ENCODE results near the gene CTXN3. TPM values are rescaled to one million over a fixed set of nuclear protein-coding genes. Genes with fewer than 3 reads are reported as not detected.

The CTXN3 gene
- polyA plus RNA-seq, 1 donor from 2014 or later: 0.83 TPM

DNA sequence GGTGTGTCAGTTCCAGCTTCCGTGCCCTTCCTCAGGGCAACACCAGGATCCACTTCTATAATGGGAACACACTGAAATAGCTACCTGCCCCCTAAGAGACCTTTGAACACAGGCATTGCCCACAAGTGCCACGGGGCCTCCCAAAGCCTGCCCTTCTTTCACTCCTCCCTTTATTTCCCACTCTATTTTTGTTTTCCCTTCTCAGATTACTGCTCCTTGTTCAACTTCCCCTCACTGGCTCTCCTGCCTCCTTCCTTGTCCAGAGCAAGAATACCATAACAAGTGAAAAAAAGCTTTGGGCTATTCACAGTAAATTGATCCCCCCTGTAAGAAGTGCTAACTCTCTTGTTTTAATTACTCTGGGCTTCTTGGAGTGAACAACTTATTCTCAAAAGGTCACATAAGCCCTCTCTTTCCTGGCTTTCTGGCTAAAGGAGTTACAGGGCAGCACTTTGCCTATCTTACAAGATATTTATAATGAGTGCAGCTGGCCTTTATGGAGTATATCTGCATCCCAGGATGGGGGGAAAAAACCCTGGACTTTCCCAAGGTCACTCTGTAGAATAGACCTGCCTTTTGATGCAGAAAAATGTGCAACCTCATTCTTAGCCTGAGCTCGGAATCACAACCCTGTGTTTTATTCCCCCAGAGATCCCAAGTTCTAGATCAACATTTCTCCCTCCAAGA lies 11.3 kb downstream of the CTXN3 start:
- TF ChIP-seq EP300 (conservative IDR thresholded peaks at IDR 0.05; ENCODE audit: poor library complexity, severe bottlenecking) (no peak), MXI1 (conservative IDR thresholded peaks at IDR 0.05; ENCODE audit: poor library complexity, severe bottlenecking) (no peak), POLR2AphosphoS5 (IDR thresholded peaks at IDR 0.05) (no peak), EZH2 (IDR thresholded peaks at IDR 0.05; ENCODE audit: borderline replicate concordance, insufficient read depth, low read length, poor library complexity, severe bottlenecking) (no peak), SMC3 (conservative IDR thresholded peaks at IDR 0.05; ENCODE audit: poor library complexity) (no peak), RAD21 (conservative IDR thresholded peaks at IDR 0.05) (no peak), TAF1 (IDR thresholded peaks at IDR 0.05; ENCODE audit: low read depth) (no peak)
- TF ChIP-seq, protein P1, sequence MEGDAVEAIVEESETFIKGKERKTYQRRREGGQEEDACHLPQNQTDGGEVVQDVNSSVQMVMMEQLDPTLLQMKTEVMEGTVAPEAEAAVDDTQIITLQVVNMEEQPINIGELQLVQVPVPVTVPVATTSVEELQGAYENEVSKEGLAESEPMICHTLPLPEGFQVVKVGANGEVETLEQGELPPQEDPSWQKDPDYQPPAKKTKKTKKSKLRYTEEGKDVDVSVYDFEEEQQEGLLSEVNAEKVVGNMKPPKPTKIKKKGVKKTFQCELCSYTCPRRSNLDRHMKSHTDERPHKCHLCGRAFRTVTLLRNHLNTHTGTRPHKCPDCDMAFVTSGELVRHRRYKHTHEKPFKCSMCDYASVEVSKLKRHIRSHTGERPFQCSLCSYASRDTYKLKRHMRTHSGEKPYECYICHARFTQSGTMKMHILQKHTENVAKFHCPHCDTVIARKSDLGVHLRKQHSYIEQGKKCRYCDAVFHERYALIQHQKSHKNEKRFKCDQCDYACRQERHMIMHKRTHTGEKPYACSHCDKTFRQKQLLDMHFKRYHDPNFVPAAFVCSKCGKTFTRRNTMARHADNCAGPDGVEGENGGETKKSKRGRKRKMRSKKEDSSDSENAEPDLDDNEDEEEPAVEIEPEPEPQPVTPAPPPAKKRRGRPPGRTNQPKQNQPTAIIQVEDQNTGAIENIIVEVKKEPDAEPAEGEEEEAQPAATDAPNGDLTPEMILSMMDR (IDR thresholded peaks at IDR 0.05; ENCODE audit: poor library complexity, severe bottlenecking): no peak
- TF ChIP-seq, protein P2, sequence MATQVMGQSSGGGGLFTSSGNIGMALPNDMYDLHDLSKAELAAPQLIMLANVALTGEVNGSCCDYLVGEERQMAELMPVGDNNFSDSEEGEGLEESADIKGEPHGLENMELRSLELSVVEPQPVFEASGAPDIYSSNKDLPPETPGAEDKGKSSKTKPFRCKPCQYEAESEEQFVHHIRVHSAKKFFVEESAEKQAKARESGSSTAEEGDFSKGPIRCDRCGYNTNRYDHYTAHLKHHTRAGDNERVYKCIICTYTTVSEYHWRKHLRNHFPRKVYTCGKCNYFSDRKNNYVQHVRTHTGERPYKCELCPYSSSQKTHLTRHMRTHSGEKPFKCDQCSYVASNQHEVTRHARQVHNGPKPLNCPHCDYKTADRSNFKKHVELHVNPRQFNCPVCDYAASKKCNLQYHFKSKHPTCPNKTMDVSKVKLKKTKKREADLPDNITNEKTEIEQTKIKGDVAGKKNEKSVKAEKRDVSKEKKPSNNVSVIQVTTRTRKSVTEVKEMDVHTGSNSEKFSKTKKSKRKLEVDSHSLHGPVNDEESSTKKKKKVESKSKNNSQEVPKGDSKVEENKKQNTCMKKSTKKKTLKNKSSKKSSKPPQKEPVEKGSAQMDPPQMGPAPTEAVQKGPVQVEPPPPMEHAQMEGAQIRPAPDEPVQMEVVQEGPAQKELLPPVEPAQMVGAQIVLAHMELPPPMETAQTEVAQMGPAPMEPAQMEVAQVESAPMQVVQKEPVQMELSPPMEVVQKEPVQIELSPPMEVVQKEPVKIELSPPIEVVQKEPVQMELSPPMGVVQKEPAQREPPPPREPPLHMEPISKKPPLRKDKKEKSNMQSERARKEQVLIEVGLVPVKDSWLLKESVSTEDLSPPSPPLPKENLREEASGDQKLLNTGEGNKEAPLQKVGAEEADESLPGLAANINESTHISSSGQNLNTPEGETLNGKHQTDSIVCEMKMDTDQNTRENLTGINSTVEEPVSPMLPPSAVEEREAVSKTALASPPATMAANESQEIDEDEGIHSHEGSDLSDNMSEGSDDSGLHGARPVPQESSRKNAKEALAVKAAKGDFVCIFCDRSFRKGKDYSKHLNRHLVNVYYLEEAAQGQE (IDR thresholded peaks at IDR 0.05; ENCODE audit: borderline replicate concordance): no peak
- H3K79me2 ChIP-seq (replicated peaks; ENCODE audit: insufficient read depth, low read length): no peaks in the 10 kb centered on the region
- no peaks in the 10 kb centered on the region for H3K9me2 ChIP-seq (ENCODE audit: insufficient read depth, low read length)
- H3F3A ChIP-seq (ENCODE audit: insufficient read depth, low read length, poor library complexity, severe bottlenecking): no peaks in the 10 kb centered on the region
- no peak overlapping the region for H3K9ac ChIP-seq (ENCODE audit: low read length)
- no peaks in the 10 kb centered on the region for H3K9me3 ChIP-seq (ENCODE audit: low read length)
- H2AFZ ChIP-seq (ENCODE audit: low read depth, low read length): no peak overlapping the region
- H3K4me2 ChIP-seq (ENCODE audit: low read length): no peak overlapping the region
- no peaks in the 10 kb centered on the region for H3K27me3 ChIP-seq (ENCODE audit: insufficient read depth, low read depth, low read length)
- no peaks in the 10 kb centered on the region for H3K36me3 ChIP-seq (ENCODE audit: insufficient read depth, low read length)
- no peak overlapping the region for H3K4me3 ChIP-seq (ENCODE audit: low read length)
- no peak overlapping the region for H3K27ac ChIP-seq (ENCODE audit: low read length)
- H4K20me1 ChIP-seq (ENCODE audit: insufficient read depth): no peaks in the 10 kb centered on the region

DNA sequence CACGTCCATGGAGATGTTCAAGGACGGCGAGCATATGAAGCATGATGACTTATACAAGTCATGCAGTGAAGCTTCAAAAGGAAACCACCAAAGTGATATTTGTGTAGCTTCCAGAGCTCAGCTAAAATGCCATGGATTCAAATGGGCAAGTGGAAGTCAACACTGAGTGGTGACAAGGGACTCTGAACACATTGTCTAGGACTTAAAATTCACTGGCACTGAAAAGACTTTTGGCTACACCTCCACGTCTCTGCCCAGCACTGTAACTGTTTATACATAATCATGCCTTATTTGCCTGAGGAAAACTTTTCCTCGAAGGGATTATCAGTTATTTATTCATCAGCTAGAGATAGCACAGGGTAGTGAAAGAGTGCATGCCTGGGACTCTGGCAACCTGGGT lies 15.2 kb downstream of the CTXN3 start:
- Histone ChIP-seq H4K20me1 (ENCODE audit: insufficient read depth) (no peaks in the 10 kb centered on the region), H3K79me2 (replicated peaks; ENCODE audit: insufficient read depth, low read length) (no peaks in the 10 kb centered on the region), H3K9ac (ENCODE audit: low read length) (no peak overlapping the region), H3K36me3 (ENCODE audit: insufficient read depth, low read length) (no peaks in the 10 kb centered on the region), H3F3A (ENCODE audit: insufficient read depth, low read length, poor library complexity, severe bottlenecking) (no peaks in the 10 kb centered on the region), H3K9me3 (ENCODE audit: low read length) (no peaks in the 10 kb centered on the region), H3K4me3 (ENCODE audit: low read length) (no peak overlapping the region), H2AFZ (ENCODE audit: low read depth, low read length) (no peak overlapping the region), H3K9me2 (ENCODE audit: insufficient read depth, low read length) (no peaks in the 10 kb centered on the region), H3K27me3 (ENCODE audit: insufficient read depth, low read depth, low read length) (no peaks in the 10 kb centered on the region), H3K4me2 (ENCODE audit: low read length) (no peak overlapping the region), H3K27ac (ENCODE audit: low read length) (no peak overlapping the region)
- no peak for TF ChIP-seq TAF1 (IDR thresholded peaks at IDR 0.05; ENCODE audit: low read depth)
- TF ChIP-seq EZH2 (IDR thresholded peaks at IDR 0.05; ENCODE audit: borderline replicate concordance, insufficient read depth, low read length, poor library complexity, severe bottlenecking): no peak
- no peak for TF ChIP-seq SMC3 (conservative IDR thresholded peaks at IDR 0.05; ENCODE audit: poor library complexity)
- TF ChIP-seq, protein P2 (IDR thresholded peaks at IDR 0.05; ENCODE audit: borderline replicate concordance): no peak
- no peak for TF ChIP-seq POLR2AphosphoS5 (IDR thresholded peaks at IDR 0.05)
- no peak for TF ChIP-seq EP300 (conservative IDR thresholded peaks at IDR 0.05; ENCODE audit: poor library complexity, severe bottlenecking)
- no peak for TF ChIP-seq RAD21 (conservative IDR thresholded peaks at IDR 0.05)
- TF ChIP-seq, protein P1 (IDR thresholded peaks at IDR 0.05; ENCODE audit: poor library complexity, severe bottlenecking): no peak
- TF ChIP-seq MXI1 (conservative IDR thresholded peaks at IDR 0.05; ENCODE audit: poor library complexity, severe bottlenecking): no peak

Data from neural cell (in vitro differentiated cells).